ENCODE measurements around the gene LAMC1. TPM values are rescaled to one million over a fixed set of nuclear protein-coding genes. Genes with fewer than 3 reads are reported as not detected.
A peak's percentile ranks its signal among the peaks of the same experiment; 100 is the strongest.

The LAMC1 gene
- total RNA-seq, 1 experiment from 2014 or later = 65.0 TPM

DNA sequence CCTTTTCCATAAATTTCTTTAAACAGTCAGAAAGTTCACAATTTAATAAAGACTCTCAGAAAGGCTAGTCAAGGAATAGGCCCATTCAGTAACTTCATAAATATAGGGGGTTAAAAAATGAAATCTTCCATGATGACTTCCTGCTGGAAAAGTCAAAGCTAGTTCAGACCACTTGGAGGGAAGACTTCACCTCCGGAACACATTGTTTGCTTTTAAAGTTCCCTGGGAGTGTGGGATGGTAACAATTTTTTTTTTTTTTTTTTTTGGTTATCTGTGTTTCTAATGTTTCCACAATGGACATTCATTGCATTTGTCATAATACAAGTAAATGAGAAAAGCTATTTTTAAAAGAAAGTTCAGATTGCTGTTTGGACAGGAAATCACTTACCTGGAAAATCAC lies 144.5 kb downstream of the LAMC1 start:
- no peak for DNase-seq
- no peaks in the 10 kb centered on the region for H3K36me3 ChIP-seq
- no peaks in the 10 kb centered on the region for H3K9me3 ChIP-seq
- no peak overlapping the region for H3K4me3 ChIP-seq
- no peaks in the 10 kb centered on the region for H3K27me3 ChIP-seq

DNA sequence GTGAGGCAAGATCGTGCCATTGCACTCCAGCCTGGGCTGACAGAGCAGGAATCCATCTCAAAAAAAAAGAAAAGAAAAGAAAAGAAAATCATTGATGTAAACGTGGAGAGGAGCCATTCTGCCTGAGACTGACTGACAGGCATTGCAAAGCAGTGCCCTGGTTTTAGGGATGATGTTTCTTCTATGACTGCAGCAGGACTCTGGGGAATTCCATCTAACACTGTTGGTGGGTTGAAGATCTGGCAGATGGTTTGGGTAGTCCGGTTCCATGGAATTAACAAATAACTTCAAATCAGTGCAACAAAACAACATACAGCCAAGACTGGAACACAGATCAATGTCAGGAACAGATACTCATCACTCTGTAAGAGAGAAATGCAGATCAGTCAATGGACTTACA lies 145.1 kb downstream of the LAMC1 start:
- H3K4me3 ChIP-seq = no peak overlapping the region
- no peaks in the 10 kb centered on the region for H3K36me3 ChIP-seq
- H3K27me3 ChIP-seq = no peaks in the 10 kb centered on the region
- no peak for DNase-seq
- H3K9me3 ChIP-seq = no peaks in the 10 kb centered on the region

DNA sequence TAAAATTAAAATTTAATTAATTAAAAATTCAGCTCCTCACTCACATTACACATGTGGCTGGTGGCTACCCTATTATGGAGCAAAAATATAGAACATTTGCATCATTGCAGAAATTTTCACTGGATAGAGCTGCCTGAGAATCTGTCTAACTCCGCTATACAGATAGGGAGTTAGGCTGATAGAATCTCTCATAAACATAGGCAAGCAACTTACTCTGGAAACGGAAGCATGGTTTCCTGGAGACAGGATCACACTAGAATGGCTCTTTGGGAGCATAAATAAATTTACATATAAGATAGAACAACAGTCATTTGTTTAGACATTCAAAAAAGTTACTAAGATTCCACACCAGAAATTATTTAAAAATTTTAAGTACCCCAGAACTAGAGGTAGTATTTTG lies 150.6 kb downstream of the LAMC1 start:
- no peaks in the 10 kb centered on the region for H3K36me3 ChIP-seq
- H3K9me3 ChIP-seq = no peaks in the 10 kb centered on the region
- no peak overlapping the region for H3K4me3 ChIP-seq
- no peak for DNase-seq
- H3K27me3 ChIP-seq = no peaks in the 10 kb centered on the region

DNA sequence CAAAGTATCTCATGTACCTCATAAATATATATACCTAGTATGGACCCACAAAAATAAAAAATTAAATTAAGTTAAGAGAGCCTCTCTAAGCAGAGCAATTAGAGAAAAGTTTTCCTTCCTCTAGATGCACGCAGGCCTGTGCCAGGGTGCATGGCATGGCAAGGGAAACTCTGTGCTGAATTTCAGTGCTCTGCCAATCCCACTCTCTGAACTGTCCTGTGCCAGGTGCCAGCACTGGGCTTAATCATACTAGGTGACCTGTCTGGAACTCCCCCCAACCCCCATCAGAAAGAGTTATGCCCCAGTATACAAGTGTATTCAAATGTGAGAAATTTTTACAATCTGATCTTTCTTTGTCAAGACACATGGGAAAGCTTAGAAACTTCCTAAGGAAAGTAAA lies 152.4 kb downstream of the LAMC1 start:
- Histone ChIP-seq H3K27me3 (no peaks in the 10 kb centered on the region), H3K4me3 (no peak overlapping the region), H3K36me3 (no peaks in the 10 kb centered on the region), H3K9me3 (no peaks in the 10 kb centered on the region)
- no peak for DNase-seq

DNA sequence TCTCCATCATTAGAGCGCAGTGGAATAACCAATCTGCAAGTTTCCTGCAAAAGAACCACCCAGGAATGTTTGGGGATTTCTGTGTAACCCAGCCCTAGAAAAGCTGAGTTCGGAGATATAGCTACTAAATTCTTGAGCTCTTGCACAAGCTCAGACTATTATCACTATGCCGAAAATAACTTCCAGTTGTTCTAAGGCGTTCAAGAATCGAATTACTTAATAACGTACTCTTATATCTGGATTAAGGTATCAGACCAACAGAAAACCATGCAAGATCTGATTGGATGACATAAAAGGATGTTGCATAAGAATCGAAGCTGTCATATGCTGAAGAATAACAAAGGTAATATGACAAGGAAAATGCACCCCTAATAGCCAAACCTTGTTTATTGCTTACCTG lies 155.3 kb downstream of the LAMC1 start:
- no peaks in the 10 kb centered on the region for H3K36me3 ChIP-seq
- H3K9me3 ChIP-seq = no peaks in the 10 kb centered on the region
- no peaks in the 10 kb centered on the region for H3K27me3 ChIP-seq
- no peak overlapping the region for H3K4me3 ChIP-seq
- no peak for DNase-seq

DNA sequence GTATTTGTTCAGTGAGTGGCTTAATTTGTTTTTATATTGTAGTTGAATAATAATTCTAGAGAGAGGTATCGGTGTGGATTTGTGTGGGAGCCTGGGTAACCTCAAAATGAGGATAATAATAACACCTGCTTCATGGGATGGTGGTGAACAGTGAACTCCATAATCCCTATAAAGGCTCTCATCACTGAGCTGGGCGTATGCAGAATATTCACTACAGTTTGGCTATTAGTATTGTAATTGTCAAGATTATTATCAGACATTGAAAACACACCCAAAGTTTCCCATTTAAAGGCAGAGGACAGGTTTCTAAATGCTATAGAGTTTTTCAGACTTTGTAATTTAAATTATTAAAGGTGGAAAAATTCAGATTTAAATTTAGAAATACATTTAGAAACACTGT lies 155.8 kb downstream of the LAMC1 start:
- H3K4me3 ChIP-seq = no peak overlapping the region
- H3K36me3 ChIP-seq = no peaks in the 10 kb centered on the region
- no peaks in the 10 kb centered on the region for H3K27me3 ChIP-seq
- DNase-seq = no peak
- no peaks in the 10 kb centered on the region for H3K9me3 ChIP-seq

DNA sequence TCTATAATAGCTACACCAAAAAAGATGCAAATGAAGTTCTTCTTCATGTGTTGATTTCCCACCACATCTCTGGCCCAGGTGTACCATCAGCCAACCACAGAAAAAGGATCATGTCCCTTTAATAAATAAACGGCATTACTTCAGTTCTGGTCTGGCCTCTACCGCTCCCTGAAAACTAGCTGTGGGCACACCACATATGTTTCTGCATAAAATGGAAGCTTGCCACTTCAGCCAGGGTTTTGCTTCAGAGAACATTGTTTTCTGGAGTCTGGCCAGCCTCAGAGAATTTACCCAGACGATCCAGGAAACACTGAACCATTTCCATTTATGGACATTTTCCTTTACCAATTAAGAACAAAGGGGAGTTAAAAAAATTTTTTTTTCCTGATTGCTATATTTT lies 157.0 kb downstream of the LAMC1 start:
- Histone ChIP-seq H3K4me3 (no peak overlapping the region), H3K36me3 (no peaks in the 10 kb centered on the region), H3K27me3 (no peaks in the 10 kb centered on the region), H3K9me3 (no peaks in the 10 kb centered on the region)
- DNase-seq = peak; percentile 66

DNA sequence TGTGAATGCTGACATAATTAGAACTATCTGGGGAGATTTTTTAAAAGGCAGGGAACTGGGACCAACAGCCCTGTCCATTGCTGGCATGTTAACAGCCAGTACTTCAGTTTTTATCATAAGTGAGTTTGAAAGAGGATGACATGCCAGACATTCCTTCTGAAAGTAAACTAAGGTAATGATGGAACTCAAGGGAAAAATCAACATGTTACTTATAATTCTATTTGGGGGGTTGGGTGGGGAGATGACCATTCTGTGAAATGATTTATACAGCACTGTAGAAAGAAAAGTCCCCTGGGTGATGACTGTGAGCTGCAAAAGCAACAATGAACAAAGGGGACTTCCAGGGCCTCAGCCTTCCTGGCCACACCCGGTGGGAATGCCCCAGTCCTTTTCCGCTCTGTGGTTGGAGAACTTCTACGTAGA lies 157.4 kb downstream of the LAMC1 start:
- Histone ChIP-seq H3K36me3 (no peaks in the 10 kb centered on the region), H3K4me3 (no peak overlapping the region), H3K9me3 (no peaks in the 10 kb centered on the region), H3K27me3 (no peaks in the 10 kb centered on the region)
- DNase-seq = peak; percentile 26

DNA sequence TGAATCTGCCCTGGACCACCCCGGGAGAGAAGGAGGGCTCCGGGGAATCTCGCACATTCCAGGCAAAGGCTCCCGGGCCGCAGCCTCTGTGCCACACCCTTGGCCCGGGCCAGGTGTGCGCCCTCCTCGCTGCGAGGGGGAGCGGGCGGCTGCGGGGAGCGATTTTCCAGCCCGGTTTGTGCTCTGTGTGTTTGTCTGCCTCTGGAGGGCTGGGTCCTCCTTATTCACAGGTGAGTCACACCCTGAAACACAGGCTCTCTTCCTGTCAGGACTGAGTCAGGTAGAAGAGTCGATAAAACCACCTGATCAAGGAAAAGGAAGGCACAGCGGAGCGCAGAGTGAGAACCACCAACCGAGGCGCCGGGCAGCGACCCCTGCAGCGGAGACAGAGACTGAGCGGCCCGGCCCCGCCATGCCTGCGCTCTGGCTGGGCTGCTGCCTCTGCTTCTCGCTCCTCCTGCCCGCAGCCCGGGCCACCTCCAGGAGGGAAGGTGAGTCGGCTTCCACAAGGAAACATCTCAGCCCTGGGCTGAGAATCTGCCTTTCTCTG lies 162.8 kb downstream of the LAMC1 start, which contains the start of gene LAMC2:
Gene LAMC2 (plus strand): TSS at position 324 of the 550 bp plus-strand sequence. CDS start 89 bp downstream, at position 413.
- Histone ChIP-seq H3K4me3 (no peak within 1 kb of the TSS), H3K9me3 (no peaks in the 10 kb centered on the region), H3K27me3 (no peaks in the 10 kb centered on the region), H3K36me3 (no peaks in the 10 kb centered on the region)
- no peak for DNase-seq

DNA sequence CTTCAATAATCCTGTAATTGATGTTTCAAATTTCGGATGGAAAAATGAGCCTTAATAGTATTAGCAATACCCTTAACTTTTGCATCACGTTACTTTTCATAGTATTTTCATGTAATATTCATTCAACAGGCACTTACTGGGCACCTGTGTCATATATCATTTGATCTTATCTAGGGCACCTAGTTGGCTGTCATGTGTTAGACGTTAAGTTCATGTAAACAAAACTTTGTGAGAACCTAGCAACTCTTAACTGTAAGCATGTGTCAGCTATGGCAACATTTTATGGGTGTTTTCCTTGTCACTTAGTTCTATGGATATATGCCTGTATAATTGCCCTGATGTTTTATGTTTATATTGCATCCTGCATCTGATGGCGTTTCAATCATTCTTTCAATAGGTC lies 163.6 kb downstream of the LAMC1 start:
- DNase-seq = no peak
- Histone ChIP-seq H3K36me3 (no peaks in the 10 kb centered on the region), H3K9me3 (no peaks in the 10 kb centered on the region), H3K27me3 (no peaks in the 10 kb centered on the region), H3K4me3 (no peak overlapping the region)

DNA sequence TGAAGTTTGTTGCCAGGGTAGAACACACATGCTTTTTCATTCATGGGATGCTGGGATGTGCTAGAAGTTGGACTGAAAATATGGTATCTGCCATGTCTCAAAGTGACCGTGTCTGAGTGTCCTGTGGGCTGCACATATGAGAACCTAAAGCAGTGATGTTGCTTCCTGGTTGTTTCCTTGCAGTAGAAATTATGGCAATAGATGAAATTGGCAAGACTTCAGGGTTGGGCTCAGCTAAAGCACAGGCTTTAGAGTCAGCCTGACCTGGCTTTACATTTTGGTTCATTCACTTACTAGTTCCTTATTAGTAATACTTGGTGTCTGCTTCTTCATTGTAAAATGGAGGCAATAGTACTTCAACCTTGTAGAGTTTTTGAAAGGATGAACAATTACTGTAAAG lies 165.0 kb downstream of the LAMC1 start:
- no peaks in the 10 kb centered on the region for H3K36me3 ChIP-seq
- no peaks in the 10 kb centered on the region for H3K27me3 ChIP-seq
- DNase-seq = no peak
- no peaks in the 10 kb centered on the region for H3K9me3 ChIP-seq
- no peak overlapping the region for H3K4me3 ChIP-seq

DNA sequence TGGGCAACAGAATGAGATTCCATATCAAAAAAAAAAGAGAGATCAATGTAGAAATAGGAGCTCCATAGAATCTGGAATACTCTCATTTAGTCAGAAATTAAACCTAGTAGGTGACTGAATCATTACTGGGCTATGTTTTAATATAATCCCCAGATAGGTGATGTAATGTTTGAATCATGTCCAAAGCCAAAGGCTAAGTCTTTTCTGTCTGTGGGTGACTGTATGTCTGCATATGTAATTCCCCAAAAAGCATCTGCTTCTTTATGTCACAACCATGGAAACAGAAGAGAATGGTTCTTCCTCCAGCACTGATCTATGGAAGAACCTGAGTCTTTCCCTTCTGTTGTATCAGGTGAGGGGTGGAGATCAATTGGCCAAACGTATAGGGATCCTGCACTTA lies 168.6 kb downstream of the LAMC1 start:
- no peak for DNase-seq
- no peak overlapping the region for H3K4me3 ChIP-seq
- H3K9me3 ChIP-seq = no peaks in the 10 kb centered on the region
- no peaks in the 10 kb centered on the region for H3K27me3 ChIP-seq
- H3K36me3 ChIP-seq = no peaks in the 10 kb centered on the region

DNA sequence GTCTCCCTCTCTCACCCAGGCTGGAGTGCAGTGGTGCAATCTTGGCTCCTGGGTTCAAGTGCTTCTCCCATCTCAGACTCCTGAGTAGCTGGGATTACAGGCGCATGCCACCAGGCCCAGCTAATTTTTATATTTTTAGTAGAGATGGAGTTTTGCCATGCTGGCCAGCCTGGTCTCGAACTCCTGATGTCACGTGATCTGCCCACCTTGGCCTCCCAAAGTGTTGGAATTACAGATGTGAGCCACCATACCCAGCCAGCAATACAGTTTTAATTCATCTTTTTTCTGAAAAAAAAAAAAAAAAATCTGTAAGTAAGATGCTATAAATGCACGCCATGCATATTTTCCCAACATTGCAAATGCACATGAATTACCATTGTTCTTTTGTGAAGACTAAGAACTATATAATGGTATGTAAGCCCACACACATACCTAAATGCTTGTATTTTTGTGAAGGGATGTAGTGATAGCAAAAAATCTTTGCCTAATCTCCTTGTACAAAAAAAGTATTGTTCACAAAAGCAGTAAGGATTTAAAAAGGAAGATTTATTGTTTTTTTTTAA lies 170.8 kb downstream of the LAMC1 start:
- DNase-seq = no peak
- H3K9me3 ChIP-seq = no peaks in the 10 kb centered on the region
- H3K36me3 ChIP-seq = no peaks in the 10 kb centered on the region
- H3K27me3 ChIP-seq = no peaks in the 10 kb centered on the region
- H3K4me3 ChIP-seq = no peak overlapping the region

DNA sequence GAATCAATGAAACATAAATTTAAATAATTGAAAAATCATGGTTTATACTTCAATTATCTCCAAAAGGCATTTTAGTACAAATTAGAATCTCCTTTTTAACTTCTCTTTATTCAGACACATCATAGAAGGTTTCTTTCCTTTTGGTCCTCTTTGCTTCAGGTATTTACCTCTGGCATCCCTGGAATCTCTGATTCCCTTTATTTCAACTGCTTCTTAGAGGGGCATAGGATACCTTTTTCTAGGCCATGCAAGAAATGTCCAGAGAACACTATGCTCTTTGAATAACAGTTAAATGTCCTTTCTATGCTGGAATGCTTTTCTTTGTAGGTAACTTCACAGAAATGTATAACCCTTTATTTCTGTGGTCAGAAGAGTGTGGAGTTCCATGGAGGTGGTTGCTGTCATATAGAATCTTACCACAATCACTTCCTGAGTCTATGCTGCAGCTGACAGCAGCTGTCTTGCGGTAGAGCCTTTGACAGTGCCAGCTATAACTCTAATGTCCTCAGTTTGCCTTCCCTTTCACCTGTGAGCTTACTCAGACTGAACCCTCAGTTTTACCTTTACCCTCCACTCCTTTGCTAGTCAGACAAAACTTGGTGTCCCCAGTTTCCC lies 171.4 kb downstream of the LAMC1 start:
- no peak overlapping the region for H3K4me3 ChIP-seq
- H3K27me3 ChIP-seq = no peaks in the 10 kb centered on the region
- no peaks in the 10 kb centered on the region for H3K9me3 ChIP-seq
- DNase-seq = no peak
- no peaks in the 10 kb centered on the region for H3K36me3 ChIP-seq

DNA sequence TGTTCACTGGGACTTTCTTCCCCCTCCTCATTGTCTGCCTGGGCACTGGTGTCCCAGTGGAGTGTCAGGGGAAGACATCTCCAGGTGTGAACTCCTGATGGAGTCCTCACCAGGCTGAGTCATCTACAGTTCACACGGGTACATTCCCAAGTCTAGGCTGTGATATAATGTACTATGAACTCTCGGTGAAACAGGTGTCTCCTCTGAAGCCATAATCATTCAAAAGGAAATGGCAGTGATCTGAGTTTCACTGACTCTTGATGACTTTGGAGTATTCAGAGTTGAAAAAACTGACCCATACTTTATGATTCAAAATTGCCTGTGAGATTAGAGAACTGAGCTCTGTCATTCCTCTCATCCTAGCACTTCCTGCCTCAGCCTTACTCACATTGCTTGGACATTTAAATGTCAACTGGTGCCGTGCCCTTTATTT lies 171.9 kb downstream of the LAMC1 start:
- Histone ChIP-seq H3K9me3 (no peaks in the 10 kb centered on the region), H3K27me3 (no peaks in the 10 kb centered on the region), H3K4me3 (no peak overlapping the region), H3K36me3 (no peaks in the 10 kb centered on the region)
- DNase-seq = peak; percentile 8
